ENCODE data around the gene OSTN. TPM values are rescaled to one million over a fixed set of nuclear protein-coding genes. Genes with fewer than 3 reads are reported as not detected.

The OSTN gene
- total and polyA plus RNA-seq, 9 donors, result 0.02 to 0.43 (median 0.27) TPM; not detected in 5

- no peak for DNase-seq
- Histone ChIP-seq H3K4me3 (no peak overlapping the region), H3K36me3 (no peaks in the 10 kb centered on the region), H3K9me3 (no peaks in the 10 kb centered on the region), H3K4me1 (ENCODE audit: insufficient read depth) (no peaks in the 10 kb centered on the region), H3K27me3 (no peaks in the 10 kb centered on the region), H3K27ac (no peak overlapping the region)
- WGBS, 3 donors, result 52 to 72% (median 68%) methylated on average over 4 of the region's 4 CpGs
- no peak for TF ChIP-seq POLR2A (IDR thresholded peaks at IDR 0.05)
- TF ChIP-seq CTCF (IDR thresholded peaks at IDR 0.05), result no peak
- TF ChIP-seq EP300 (IDR thresholded peaks at IDR 0.05), result no peak
- intact Hi-C loops (cut with DNase I), result no loop called here
Measured at GRCh38 chr3:191235331-191236314, 36.6 kb downstream of the OSTN start.

- WGBS, 3 donors, result 60 to 63% (median 61%) methylated on average over 3 of the region's 3 CpGs
- Histone ChIP-seq H3K4me3 (no peak overlapping the region), H3K27ac (no peak overlapping the region), H3K9me3 (no peaks in the 10 kb centered on the region), H3K4me1 (ENCODE audit: insufficient read depth) (no peaks in the 10 kb centered on the region), H3K36me3 (no peaks in the 10 kb centered on the region), H3K27me3 (no peaks in the 10 kb centered on the region)
- intact Hi-C loops (cut with DNase I), result no loop called here
- no peak for DNase-seq
- no peak for TF ChIP-seq EP300 (IDR thresholded peaks at IDR 0.05)
- no peak for TF ChIP-seq CTCF (IDR thresholded peaks at IDR 0.05)
- no peak for TF ChIP-seq POLR2A (IDR thresholded peaks at IDR 0.05)
Measured at GRCh38 chr3:191236646-191237045, 37.6 kb downstream of the OSTN start.

GRCh38 chr3:191237047-191237882 is 38.2 kb downstream of the OSTN start:
- TF ChIP-seq CTCF (IDR thresholded peaks at IDR 0.05) (no peak), POLR2A (IDR thresholded peaks at IDR 0.05) (no peak), EP300 (IDR thresholded peaks at IDR 0.05) (no peak)
- Histone ChIP-seq H3K27ac (no peak overlapping the region), H3K4me1 (ENCODE audit: insufficient read depth) (no peaks in the 10 kb centered on the region), H3K27me3 (no peaks in the 10 kb centered on the region), H3K9me3 (no peaks in the 10 kb centered on the region), H3K4me3 (no peak overlapping the region), H3K36me3 (no peaks in the 10 kb centered on the region)
- intact Hi-C loops (cut with DNase I), result no loop called here
- WGBS, 3 donors, result 90 to 96% (median 94%) methylated on average over 5 of the region's 5 CpGs
- no peak for DNase-seq

GRCh38 chr3:191238321-191238817 is 39.3 kb downstream of the OSTN start:
- Histone ChIP-seq H3K27ac (no peak overlapping the region), H3K27me3 (no peaks in the 10 kb centered on the region), H3K36me3 (no peaks in the 10 kb centered on the region), H3K9me3 (no peaks in the 10 kb centered on the region), H3K4me1 (ENCODE audit: insufficient read depth) (no peaks in the 10 kb centered on the region), H3K4me3 (no peak overlapping the region)
- TF ChIP-seq POLR2A (IDR thresholded peaks at IDR 0.05), result no peak
- TF ChIP-seq CTCF (IDR thresholded peaks at IDR 0.05), result no peak
- 50 to 62% (median 53%) methylated on average over 4 of the region's 4 CpGs for WGBS, 3 donors
- no peak for DNase-seq
- intact Hi-C loops (cut with DNase I), result no loop called here

Data from ovary (tissue), 9 donors.